ENCODE results near the gene YIF1B. TPM values are rescaled to one million over a fixed set of nuclear protein-coding genes. Genes with fewer than 3 reads are reported as not detected.

YIF1B gene
- total and polyA plus RNA-seq, 9 of the 15 experiments (the other 6 are each of a cell fraction or from before 2014, with no cell fraction given), result 8.5 to 586 (median 323) TPM

GRCh38 chr19:38335949-38336637, 20.3 kb upstream of the YIF1B start (continued):
- TF ChIP-seq CREB5 (CRISPR knock-in tag; IDR thresholded peaks at IDR 0.05) (no peak), PHB2 (IDR thresholded peaks at IDR 0.05; ENCODE audit: low read depth) (peak; percentile 50; the same call in 1 of the 2 replicates), CREB1 (IDR thresholded peaks at IDR 0.05) (no peak), CREB1 (CRISPR knock-in tag; IDR thresholded peaks at IDR 0.05) (no peak), ATF6 (CRISPR knock-in tag; IDR thresholded peaks at IDR 0.05) (0 out of 2 replicates have a peak, but pooled peaks have one; percentile 40)

- Histone ChIP-seq H4K20me1 (replicated peaks; ENCODE audit: control insufficient read depth, insufficient read depth, low read length) (no peaks in the 10 kb centered on the region), H3K4me1 (replicated peaks in 1 of 2; ENCODE audit: control insufficient read depth in 2 of 2, insufficient read depth in 2 of 2, low read length in 2 of 2) (peaks cover 10 to 39% of the 10 kb centered on the region in 2 experiments; a peak in 4 of 5 replicates), H3K36me3 (ENCODE audit: control insufficient read depth, insufficient read depth, low read length) (no peaks in the 10 kb centered on the region), H3K27me3 (ENCODE audit: control insufficient read depth in 2 of 2, insufficient read depth in 2 of 2, low read length in 2 of 2) (no peaks in the 10 kb centered on the region), H3K4me2 (ENCODE audit: insufficient read depth, low read length) (no peak overlapping the region), H3K9me3 (replicated peaks; ENCODE audit: control insufficient read depth, insufficient read depth, low read depth, low read length) (no peaks in the 10 kb centered on the region), H3K9ac (ENCODE audit: insufficient read depth in 1 of 2, low read depth in 2 of 2, low read length in 2 of 2) (no peak overlapping the region), H3K79me2 (ENCODE audit: control insufficient read depth, insufficient read depth, low read length) (peaks cover 2% of the 10 kb centered on the region; the same call in 1 of the 3 replicates), H3K27ac (ENCODE audit: extremely low read depth, low read depth, low read length) (no peak overlapping the region), H2AFZ (ENCODE audit: low read depth, low read length) (no peak overlapping the region), H3K4me3 (no peak overlapping the region), H3K9me1 (ENCODE audit: control insufficient read depth, insufficient read depth, low read length) (no peaks in the 10 kb centered on the region)
- ATAC-seq, result no peak
- TF ChIP-seq MIER1 (IDR thresholded peaks at IDR 0.05; ENCODE audit: low read depth), result no peak
- in situ Hi-C loops (cut with MboI) (loop anchor here (5.0 to 25.0 kb wide), 3 partner anchors 91 to 421 kb away; partner anchors contain the start of genes SIPA1L3 and WDR87), intact Hi-C loops (cut with micrococcal nuclease) (loop anchor here (2.0 kb wide), 1 partner anchor 34 kb away; no protein-coding TSS in a partner anchor)
- POLR2A ChIA-PET, result interaction anchor here (0.5 to 0.6 kb wide), 2 partner anchors 38 to 426 kb away, joined by 3 to 4 read pairs; partner anchors contain the start of gene SIPA1L3
- no TSS peak for BruUV-seq (replicated peaks)
- CTCF ChIA-PET (ENCODE audit: low intra/inter-chr PET ratio), result interaction anchor here (1.5 to 3.6 kb wide), 2 partner anchors 89 to 434 kb away, joined by 3 to 41 read pairs; no protein-coding TSS in a partner anchor
- 81% methylated on average over 8 of the region's 9 CpGs for WGBS (ENCODE audit: insufficient coverage, low coverage, missing lambda C conversion rate)
- FAIRE-seq, result no peak
- no peak for DNase-seq (ENCODE audit: extremely low read depth in 1 of 4, low spot score in 3 of 4)
These were observed 17.5 kb upstream of the YIF1B start for GRCh38 chr19:38333245-38333644.

Data from K562 (cell line).